Forelimb muscle (tissue), 1 donor: ENCODE data around the gene PCDHB10. TPM values are rescaled to one million over a fixed set of nuclear protein-coding genes. Genes with fewer than 3 reads are reported as not detected.

Experiments used
- DNase-seq: peaks from one replicate; pipeline ENCODE4 v3.0.0-alpha.2; 2013; ENCODE audit warnings: low read depth
- polyA plus RNA-seq: library from polyadenylated mRNA; unstranded; fragments of 120-200 nt; gene quantifications from one replicate; pipeline ENCODE4 v1.2.1, GENCODE V29; 2013; ENCODE audit not compliant: insufficient read length

The PCDHB10 gene
- polyA plus RNA-seq, 1 donor, result 3.6 TPM

DNA sequence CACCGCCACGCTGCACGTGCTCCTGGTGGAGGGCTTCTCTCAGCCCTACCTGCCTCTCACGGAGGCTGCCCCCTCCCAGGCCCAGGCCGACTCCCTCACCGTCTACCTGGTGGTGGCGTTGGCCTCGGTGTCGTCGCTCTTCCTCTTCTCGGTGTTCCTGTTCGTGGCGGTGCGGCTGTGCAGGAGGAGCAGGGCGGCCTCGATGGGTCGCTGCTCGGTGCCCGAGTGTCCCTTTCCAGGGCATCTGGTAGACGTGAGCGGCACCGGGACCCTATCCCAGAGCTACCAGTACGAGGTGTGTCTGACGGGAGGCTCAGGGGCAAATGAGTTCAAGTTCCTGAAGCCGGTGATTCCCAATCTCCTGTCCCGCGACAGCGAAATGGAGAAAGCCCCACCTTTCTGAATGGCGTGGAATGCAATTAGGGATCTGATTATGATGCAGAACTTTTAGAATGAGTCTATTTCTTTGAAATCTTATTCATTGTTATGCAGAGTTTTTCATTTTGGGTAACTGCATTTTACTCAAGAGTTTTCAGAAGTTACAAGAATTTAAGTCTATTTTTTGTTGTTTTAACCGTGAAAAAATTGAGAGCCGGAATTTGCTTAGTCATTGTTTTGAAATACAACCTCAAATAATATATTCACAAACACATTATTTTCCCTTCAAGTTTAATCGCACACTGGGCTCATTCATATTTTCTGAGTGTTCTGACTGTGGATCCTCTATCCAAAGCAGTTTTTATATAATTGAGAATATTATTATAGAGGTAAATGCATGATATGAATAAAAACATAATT is 44.6 kb downstream of the PCDHB10 start:
- DNase-seq, result no peak

DNA sequence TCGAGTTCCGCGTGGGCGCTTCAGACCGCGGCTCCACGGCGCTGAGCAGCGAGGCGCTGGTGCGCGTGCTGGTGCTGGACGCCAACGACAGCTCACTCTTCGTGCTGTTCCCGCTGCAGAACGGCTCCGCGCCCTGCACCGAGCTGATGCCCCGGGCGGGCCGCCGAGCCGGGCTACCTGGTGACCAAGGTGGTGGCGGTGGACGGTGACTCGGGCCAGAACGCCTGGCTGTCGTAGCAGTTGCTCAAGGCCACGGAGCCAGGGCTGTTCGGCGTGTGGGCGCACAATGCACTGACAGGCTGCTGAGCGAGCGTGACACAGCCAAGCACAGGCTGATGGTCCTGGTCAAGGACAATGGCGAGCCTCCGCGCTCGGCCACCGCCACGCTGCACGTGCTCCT is 49.3 kb downstream of the PCDHB10 start:
- DNase-seq, result no peak

Other genes with a start within 250 kb of the PCDHB10 start
- 0.67 TPM for gene PCDHAC2, start 225.9 kb upstream of the PCDHB10 start, polyA plus RNA-seq
- gene PCDHB1, start 141.0 kb upstream of the PCDHB10 start, polyA plus RNA-seq, result 0.11 TPM
- gene PCDHB2, start 97.7 kb upstream of the PCDHB10 start, polyA plus RNA-seq, result 2.2 TPM
- gene PCDHB3, start 91.9 kb upstream of the PCDHB10 start, polyA plus RNA-seq, result 1.6 TPM
- 3.1 TPM for gene PCDHB4, start 70.5 kb upstream of the PCDHB10 start, polyA plus RNA-seq
- gene PCDHB5, start 57.1 kb upstream of the PCDHB10 start, polyA plus RNA-seq, result 3.8 TPM
- 1.4 TPM for gene PCDHB6, start 42.3 kb upstream of the PCDHB10 start, polyA plus RNA-seq
- 1.9 TPM for gene PCDHB7, start 19.7 kb upstream of the PCDHB10 start, polyA plus RNA-seq
- 1.8 TPM for gene PCDHB8, start 14.6 kb upstream of the PCDHB10 start, polyA plus RNA-seq
- gene PCDHB16, start 10.0 kb upstream of the PCDHB10 start, polyA plus RNA-seq, result 2.5 TPM
- gene PCDHB9, start 5.2 kb upstream of the PCDHB10 start, polyA plus RNA-seq, result 2.9 TPM
- gene PCDHB11, start 7.3 kb downstream of the PCDHB10 start, polyA plus RNA-seq, result 2.2 TPM
- 2.5 TPM for gene PCDHB12, start 16.4 kb downstream of the PCDHB10 start, polyA plus RNA-seq
- gene PCDHB13, start 21.6 kb downstream of the PCDHB10 start, polyA plus RNA-seq, result 2.4 TPM
- gene PCDHB14, start 31.0 kb downstream of the PCDHB10 start, polyA plus RNA-seq, result 6.3 TPM
- 7.0 TPM for gene PCDHB15, start 53.0 kb downstream of the PCDHB10 start, polyA plus RNA-seq
- gene SLC25A2, start 111.7 kb downstream of the PCDHB10 start, polyA plus RNA-seq, result 0.10 TPM
- 76.1 TPM for gene TAF7, start 128.4 kb downstream of the PCDHB10 start, polyA plus RNA-seq
- 0.58 TPM for gene PCDHGA1, start 138.2 kb downstream of the PCDHB10 start, polyA plus RNA-seq
- 2.1 TPM for gene PCDHGA2, start 146.4 kb downstream of the PCDHB10 start, polyA plus RNA-seq
- gene PCDHGA3, start 151.5 kb downstream of the PCDHB10 start, polyA plus RNA-seq, result 1.1 TPM
- 0.49 TPM for gene PCDHGB1, start 157.7 kb downstream of the PCDHB10 start, polyA plus RNA-seq
- 1.0 TPM for gene PCDHGA4, start 162.7 kb downstream of the PCDHB10 start, polyA plus RNA-seq
- gene PCDHGB2, start 167.6 kb downstream of the PCDHB10 start, polyA plus RNA-seq, result 1.7 TPM
- 2.6 TPM for gene PCDHGA5, start 171.8 kb downstream of the PCDHB10 start, polyA plus RNA-seq
- gene PCDHGB3, start 177.9 kb downstream of the PCDHB10 start, polyA plus RNA-seq, result 1.6 TPM
- 2.6 TPM for gene PCDHGA6, start 181.5 kb downstream of the PCDHB10 start, polyA plus RNA-seq
- gene PCDHGA7, start 190.4 kb downstream of the PCDHB10 start, polyA plus RNA-seq, result 1.4 TPM
- 1.7 TPM for gene PCDHGB4, start 195.3 kb downstream of the PCDHB10 start, polyA plus RNA-seq
- gene PCDHGA8, start 200.3 kb downstream of the PCDHB10 start, polyA plus RNA-seq, result 0.73 TPM
- gene PCDHGB5, start 205.6 kb downstream of the PCDHB10 start, polyA plus RNA-seq, result 3.1 TPM
- gene PCDHGA9, start 210.4 kb downstream of the PCDHB10 start, polyA plus RNA-seq, result 3.3 TPM
- 3.5 TPM for gene PCDHGB6, start 215.7 kb downstream of the PCDHB10 start, polyA plus RNA-seq
- gene PCDHGA10, start 220.6 kb downstream of the PCDHB10 start, polyA plus RNA-seq, result 1.4 TPM
- gene PCDHGB7, start 225.3 kb downstream of the PCDHB10 start, polyA plus RNA-seq, result 7.0 TPM
- gene PCDHGA11, start 228.7 kb downstream of the PCDHB10 start, polyA plus RNA-seq, result 2.7 TPM
- 1.7 TPM for gene PCDHGA12, start 238.2 kb downstream of the PCDHB10 start, polyA plus RNA-seq